IPS-11a (cell line): Measurements from ENCODE around the gene AMZ2.

Experiments used
- H3K4me3 ChIP-seq: one replicate; pipeline ENCODE4 v1.5.1; 2013; ENCODE audit warnings: low read depth, low read length, control low read depth

AMZ2 gene

GRCh38 chr17:68290268-68290954, 42.6 kb downstream of the AMZ2 start:
- peak overlapping the region; percentile 18 for H3K4me3 ChIP-seq

GRCh38 chr17:68290955-68291835, 43.4 kb downstream of the AMZ2 start, which contains the start of the genes ARSG and SLC16A6:
ARSG (plus strand) TSS chr17:68291495; CDS start chr17:68307494, 15,999 bp downstream.
SLC16A6 (minus strand) TSS chr17:68291127; CDS start chr17:68278320, 12,807 bp downstream.
- peak within 1 kb of the TSS; percentile 61 for H3K4me3 ChIP-seq

GRCh38 chr17:68291836-68292688, 44.2 kb downstream of the AMZ2 start:
- peak overlapping the region; percentile 61 for H3K4me3 ChIP-seq

GRCh38 chr17:68292689-68293040, 44.8 kb downstream of the AMZ2 start:
- H3K4me3 ChIP-seq, result peak overlapping the region; percentile 61

DNA sequence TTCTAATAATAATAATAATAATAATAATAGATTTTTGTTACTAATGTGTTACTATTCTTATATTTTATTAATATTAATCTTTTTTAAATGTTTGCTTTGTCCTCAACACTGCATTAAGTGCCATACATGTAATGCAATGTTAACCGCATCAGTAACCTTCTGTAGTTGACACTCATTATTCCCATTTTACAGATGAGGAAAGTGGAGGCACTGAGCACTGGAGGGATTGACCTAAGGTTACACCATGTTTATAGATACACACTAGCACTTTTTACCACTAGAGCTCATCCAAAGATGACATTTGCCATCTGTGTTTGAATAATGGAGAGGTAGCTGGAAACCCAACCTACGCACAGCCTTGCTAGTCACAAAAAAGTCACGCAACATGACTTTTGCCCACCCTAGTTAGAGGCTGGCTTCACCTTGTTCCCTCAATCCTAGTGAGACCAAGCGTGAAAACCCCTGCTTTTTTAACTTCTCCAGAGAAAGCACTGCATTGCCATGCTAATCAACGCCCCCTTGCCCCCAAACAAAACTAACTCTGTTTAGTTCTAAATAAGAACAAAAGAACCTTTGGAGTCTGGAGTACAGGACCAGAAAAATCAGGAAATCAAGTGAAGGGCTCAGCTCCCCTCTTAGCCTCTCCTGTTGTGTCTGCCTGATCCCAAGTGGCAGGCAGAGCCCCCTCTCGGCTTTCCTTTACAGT, 45.8 kb downstream of the AMZ2 start:
- H3K4me3 ChIP-seq, result no peak overlapping the region

- H3K4me3 ChIP-seq, result no peak overlapping the region
Measured at GRCh38 chr17:68294196-68294555, 46.3 kb downstream of the AMZ2 start.

GRCh38 chr17:68294617-68295016, 46.8 kb downstream of the AMZ2 start:
- H3K4me3 ChIP-seq, result no peak overlapping the region

- H3K4me3 ChIP-seq, result no peak overlapping the region
Measured at GRCh38 chr17:68295086-68295485, 47.2 kb downstream of the AMZ2 start.

GRCh38 chr17:68296217-68297191, 48.7 kb downstream of the AMZ2 start:
- H3K4me3 ChIP-seq, result no peak overlapping the region

GRCh38 chr17:68297195-68297594, 49.4 kb downstream of the AMZ2 start:
- H3K4me3 ChIP-seq, result no peak overlapping the region

GRCh38 chr17:68298601-68299000, 50.8 kb downstream of the AMZ2 start:
- no peak overlapping the region for H3K4me3 ChIP-seq

DNA sequence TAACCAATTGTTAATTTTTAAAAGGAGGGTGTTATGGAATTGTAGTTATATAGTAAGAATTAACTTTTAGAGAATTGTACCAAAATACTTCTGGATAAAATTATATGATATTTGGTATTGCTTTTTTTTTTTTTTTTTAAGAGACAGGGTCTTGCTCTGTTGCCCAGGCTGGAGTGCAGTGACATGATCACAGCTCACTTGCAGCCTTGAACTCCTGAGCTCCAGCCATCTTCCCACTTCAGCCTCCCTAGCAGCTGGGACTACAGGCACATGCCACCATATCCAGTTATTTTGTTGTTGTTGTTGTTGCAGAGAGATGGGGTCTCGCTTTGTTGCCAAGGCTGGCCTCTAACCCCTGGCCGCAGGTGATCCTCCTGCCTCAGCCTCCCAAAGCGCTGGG, 52.0 kb downstream of the AMZ2 start:
- H3K4me3 ChIP-seq, result no peak overlapping the region

GRCh38 chr17:68301438-68301959, 53.7 kb downstream of the AMZ2 start:
- no peak overlapping the region for H3K4me3 ChIP-seq

DNA sequence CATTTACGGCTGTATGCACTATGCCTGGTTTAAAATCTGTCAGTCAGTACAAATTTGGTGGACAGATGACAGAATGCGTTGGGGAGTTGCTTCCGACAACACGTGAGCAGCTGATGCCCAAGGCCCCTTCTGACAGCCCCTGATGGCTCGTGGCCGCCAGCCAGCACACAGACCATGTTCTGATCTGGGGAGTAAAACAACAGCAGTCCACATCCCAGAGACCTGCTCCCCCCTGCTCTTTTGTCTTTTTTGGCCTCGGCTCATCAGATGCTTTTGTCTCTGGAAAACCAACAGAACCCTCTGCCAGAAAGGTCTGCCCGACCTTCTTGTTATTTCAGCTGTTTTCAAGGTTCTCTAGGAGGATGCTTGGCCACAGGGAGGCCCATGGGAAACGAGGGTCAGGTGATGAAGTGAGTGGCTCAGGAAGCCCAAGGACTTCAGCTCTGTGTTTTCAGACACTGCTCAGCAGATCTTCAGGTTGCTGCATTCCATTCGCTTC, 54.3 kb downstream of the AMZ2 start:
- H3K4me3 ChIP-seq, result no peak overlapping the region

DNA sequence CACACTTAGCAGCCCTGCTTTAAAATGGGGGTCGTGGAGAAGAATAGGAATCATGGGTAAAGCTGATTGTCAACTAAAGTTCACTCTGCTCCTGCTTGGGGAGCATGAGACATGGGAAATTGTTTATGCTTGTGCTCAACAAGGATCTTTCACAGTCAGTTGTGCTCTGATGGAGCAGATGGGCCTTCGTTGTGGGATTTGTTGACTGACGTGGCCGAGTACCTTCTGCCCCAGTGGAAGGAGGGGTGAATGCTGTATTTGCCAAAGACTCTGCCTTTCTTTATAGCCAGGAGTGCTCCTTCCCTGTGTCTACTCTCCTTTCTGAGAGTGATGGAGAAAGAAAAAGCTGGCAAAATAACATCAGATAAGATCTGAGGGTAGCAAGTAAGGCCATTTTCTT, 54.8 kb downstream of the AMZ2 start:
- no peak overlapping the region for H3K4me3 ChIP-seq

DNA sequence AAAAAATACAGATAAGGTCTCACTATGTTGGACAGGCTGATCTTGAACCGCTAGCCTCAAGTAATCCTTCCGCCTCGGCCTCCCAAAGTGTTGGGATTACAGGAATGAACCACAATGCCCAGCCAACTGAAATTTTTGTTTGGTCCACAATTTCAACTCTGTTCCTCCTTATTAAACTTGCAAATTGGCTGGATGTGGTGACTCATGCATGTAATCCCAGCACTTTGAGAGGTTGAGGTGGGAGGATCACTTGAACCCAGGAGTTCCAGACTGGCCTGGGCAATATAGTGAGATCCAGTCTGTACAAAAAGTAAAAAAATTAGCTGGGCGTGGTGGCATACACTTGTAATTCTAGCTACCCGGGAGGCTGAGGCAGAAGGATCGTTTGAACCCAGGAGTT, 56.9 kb downstream of the AMZ2 start:
- no peak overlapping the region for H3K4me3 ChIP-seq

DNA sequence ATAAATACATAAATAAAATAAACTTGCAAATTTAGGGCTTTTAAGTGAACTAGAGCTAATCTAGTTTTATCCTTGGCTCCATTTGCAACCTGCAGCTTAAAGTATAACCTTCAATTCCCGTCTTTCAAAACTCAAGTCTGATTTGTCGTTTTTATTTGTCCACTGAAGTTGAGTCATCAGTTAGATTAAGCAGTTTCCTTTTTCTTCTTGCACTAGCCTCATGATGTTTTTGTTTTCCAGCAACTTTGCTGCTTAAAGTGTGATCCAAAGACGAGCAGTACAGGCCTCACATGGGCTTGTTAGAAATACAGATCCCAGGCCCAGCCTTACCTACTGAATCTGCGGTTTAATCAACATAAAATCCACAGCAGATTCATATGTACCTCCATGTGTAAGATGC, 57.3 kb downstream of the AMZ2 start:
- H3K4me3 ChIP-seq, result no peak overlapping the region
